Calu3 (cell line): Measurements from ENCODE around the gene STIM1. TPM values are rescaled to one million over a fixed set of nuclear protein-coding genes. Genes with fewer than 3 reads are reported as not detected.

Experiments
- BruUV-seq: library from RNA; stranded (reverse); fragments of 400-500 nt; replicated peaks from 2 replicates; lab custom pipeline; 2021; lab: Mats Ljungman, UMichigan
- CTCF ChIA-PET: fragments of 300-600 bp; sonication (Branson Sonifier 250); formaldehyde crosslinking; loops from one replicate; lab custom pipeline; 2022; ENCODE audit warnings: antibody characterized with exemption; lab: Charles Lee
- DNase-seq: peaks from one replicate; pipeline ENCODE4 v3.0.0; 2022
- H3K27ac Mint-ChIP-seq: one replicate; pipeline ENCODE4 v1.8.0; 2022; ENCODE audit warnings: mixed read lengths; ENCODE audit not compliant: unreplicated experiment
- H3K27me3 Mint-ChIP-seq: one replicate; pipeline ENCODE4 v1.8.0; 2022; ENCODE audit warnings: mixed read lengths; ENCODE audit not compliant: unreplicated experiment
- H3K36me3 Mint-ChIP-seq: one replicate; pipeline ENCODE4 v1.8.0; 2022; ENCODE audit warnings: mild to moderate bottlenecking, moderate library complexity, mixed read lengths; ENCODE audit not compliant: insufficient read depth, unreplicated experiment
- H3K4me1 Mint-ChIP-seq: one replicate; pipeline ENCODE4 v1.8.0; 2022; ENCODE audit warnings: mild to moderate bottlenecking, low read depth, mixed read lengths; ENCODE audit not compliant: unreplicated experiment
- H3K4me3 Mint-ChIP-seq: one replicate; pipeline ENCODE4 v1.8.0; 2022; ENCODE audit warnings: mild to moderate bottlenecking, low read depth, moderate library complexity, mixed read lengths; ENCODE audit not compliant: unreplicated experiment
- H3K9me3 Mint-ChIP-seq: one replicate; pipeline ENCODE4 v1.8.0; 2022; ENCODE audit warnings: low read depth, mixed read lengths; ENCODE audit not compliant: unreplicated experiment
- intact Hi-C: fragments of 100-400 bp; cut with micrococcal nuclease; formaldehyde crosslinking; loops from one replicate; pipeline ENCODE4 v1.10.0; 2022; ENCODE audit not compliant: unreplicated experiment
- total RNA-seq: library from RNA; stranded (reverse); gene quantifications from 2 replicates; pipeline ENCODE4 v1.2.3, GENCODE V29; 2022
- TF ChIP-seq, protein P1 (sequence below): fragments of 200-600 bp; IDR thresholded peaks from one replicate; pipeline ENCODE4 v1.8.0; 2022; ENCODE audit warnings: antibody characterized with exemption; ENCODE audit not compliant: unreplicated experiment

STIM1 gene
- total RNA-seq, 1 experiment from 2014 or later = 60.1 TPM

DNA sequence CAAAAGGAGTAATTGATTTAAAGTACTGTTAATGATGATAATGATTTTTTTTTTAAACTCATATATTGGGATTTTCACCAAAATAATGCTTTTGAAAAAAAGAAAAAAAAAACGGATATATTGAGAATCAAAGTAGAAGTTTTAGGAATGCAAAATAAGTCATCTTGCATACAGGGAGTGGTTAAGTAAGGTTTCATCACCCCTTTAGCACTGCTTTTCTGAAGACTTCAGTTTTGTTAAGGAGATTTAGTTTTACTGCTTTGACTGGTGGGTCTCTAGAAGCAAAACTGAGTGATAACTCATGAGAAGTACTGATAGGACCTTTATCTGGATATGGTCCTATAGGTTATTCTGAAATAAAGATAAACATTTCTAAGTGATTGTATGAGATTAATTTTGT, 283.0 kb downstream of the STIM1 start:
- intact Hi-C loops = no loop called here
- Mint-ChIP-seq H3K4me3 (no peak overlapping the region), H3K36me3 (peaks cover 24% of the 10 kb centered on the region), H3K27me3 (no peaks in the 10 kb centered on the region), H3K4me1 (peaks cover 16% of the 10 kb centered on the region), H3K27ac (no peak overlapping the region), H3K9me3 (peaks cover 5% of the 10 kb centered on the region)
- no peak for DNase-seq
- TF ChIP-seq, protein P1, sequence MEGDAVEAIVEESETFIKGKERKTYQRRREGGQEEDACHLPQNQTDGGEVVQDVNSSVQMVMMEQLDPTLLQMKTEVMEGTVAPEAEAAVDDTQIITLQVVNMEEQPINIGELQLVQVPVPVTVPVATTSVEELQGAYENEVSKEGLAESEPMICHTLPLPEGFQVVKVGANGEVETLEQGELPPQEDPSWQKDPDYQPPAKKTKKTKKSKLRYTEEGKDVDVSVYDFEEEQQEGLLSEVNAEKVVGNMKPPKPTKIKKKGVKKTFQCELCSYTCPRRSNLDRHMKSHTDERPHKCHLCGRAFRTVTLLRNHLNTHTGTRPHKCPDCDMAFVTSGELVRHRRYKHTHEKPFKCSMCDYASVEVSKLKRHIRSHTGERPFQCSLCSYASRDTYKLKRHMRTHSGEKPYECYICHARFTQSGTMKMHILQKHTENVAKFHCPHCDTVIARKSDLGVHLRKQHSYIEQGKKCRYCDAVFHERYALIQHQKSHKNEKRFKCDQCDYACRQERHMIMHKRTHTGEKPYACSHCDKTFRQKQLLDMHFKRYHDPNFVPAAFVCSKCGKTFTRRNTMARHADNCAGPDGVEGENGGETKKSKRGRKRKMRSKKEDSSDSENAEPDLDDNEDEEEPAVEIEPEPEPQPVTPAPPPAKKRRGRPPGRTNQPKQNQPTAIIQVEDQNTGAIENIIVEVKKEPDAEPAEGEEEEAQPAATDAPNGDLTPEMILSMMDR = no peak
- CTCF ChIA-PET = no interaction called here
- no TSS peak for BruUV-seq

DNA sequence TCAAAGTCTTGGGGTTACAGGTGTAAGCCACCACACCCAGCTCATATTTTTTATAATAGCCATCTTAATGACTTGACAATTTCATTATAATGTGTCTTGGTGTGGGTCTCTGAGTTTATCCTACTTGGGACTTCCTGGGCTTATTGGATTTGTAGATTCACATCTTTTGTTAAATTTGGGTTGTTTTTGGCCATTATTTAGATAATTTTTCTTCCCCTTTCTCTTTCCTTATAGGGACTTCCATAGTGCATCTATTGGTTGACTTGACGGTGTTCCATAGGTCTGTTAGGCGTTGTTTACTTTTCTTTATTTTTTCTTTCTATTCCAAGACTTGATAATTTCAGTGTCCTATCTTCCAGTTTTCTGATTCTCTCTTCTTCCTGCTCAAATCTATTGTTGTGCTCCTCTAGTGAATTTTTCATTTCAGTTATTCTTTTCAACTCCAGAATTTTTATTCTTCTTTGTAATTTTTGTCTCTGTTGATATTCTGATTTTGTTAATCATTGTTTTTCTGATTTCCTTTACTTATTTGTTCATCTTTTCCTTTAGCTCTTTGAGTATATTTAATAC, 284.7 kb downstream of the STIM1 start:
- no TSS peak for BruUV-seq
- CTCF ChIA-PET = no interaction called here
- no peak for DNase-seq
- TF ChIP-seq, protein P1 = no peak
- Mint-ChIP-seq H3K27me3 (no peaks in the 10 kb centered on the region), H3K36me3 (peaks cover 18% of the 10 kb centered on the region), H3K27ac (no peak overlapping the region), H3K4me3 (no peak overlapping the region), H3K9me3 (peaks cover 5% of the 10 kb centered on the region), H3K4me1 (peaks cover 7% of the 10 kb centered on the region)
- intact Hi-C loops = no loop called here

Other genes with a start within 250 kb of the STIM1 start
- not detected in 2 replicates for gene ART5, start 213.7 kb upstream of the STIM1 start, total RNA-seq
- gene ART1, start 210.5 kb upstream of the STIM1 start, total RNA-seq = not detected in 2 replicates
- gene CHRNA10, start 184.3 kb upstream of the STIM1 start, total RNA-seq = 6.5 and 6.9 TPM in 2 replicates
- gene NUP98, start 58.1 kb upstream of the STIM1 start, total RNA-seq = 114 and 126 TPM in 2 replicates
- 35.2 and 38.0 TPM in 2 replicates for gene PGAP2, start 47.1 kb upstream of the STIM1 start, total RNA-seq
- gene RHOG, start 14.7 kb upstream of the STIM1 start, total RNA-seq = 28.2 and 31.2 TPM in 2 replicates
- 80.2 and 83.2 TPM in 2 replicates for gene RRM1, start 239.1 kb downstream of the STIM1 start, total RNA-seq